ENCODE measurements around the gene PDK2.

Gene PDK2

DNA sequence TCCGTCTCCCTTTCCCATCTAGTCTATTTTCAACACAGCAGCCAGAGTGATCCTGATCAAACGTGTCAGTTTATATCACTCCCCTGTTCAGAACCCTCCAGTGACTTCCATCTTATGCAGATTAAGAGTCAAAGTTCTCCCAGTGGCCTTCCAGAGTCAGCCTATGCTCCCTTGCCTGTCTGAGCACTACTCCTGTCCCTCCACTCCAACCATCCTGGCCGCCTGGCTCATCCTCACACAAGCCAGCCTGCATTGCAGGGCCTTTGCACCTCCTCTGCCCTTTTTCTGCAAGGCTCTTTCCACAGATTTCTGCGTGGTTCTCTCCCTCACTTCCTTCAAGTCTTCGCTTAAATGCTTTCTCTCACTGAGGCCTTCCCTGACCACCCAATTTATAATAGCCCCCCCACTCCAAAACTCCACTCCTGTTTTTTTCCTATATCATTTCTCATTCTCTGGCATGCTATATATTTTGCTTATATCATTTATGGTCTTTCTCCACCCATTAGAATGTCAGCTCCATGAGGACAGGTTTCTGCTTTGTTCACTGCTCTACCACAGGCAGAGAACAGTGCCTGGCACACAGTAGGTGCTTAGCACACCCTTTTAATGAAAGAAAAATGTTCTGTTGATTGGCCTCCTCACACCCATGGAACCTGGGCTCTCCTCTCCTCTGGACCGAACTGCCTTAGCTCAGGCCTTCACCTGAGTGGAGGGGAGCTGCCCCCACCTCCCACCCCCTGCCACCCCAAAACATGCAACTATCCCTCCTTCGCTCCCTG lies 25.5 kb downstream of the PDK2 start:
- DNase-seq, result no peak

DNA sequence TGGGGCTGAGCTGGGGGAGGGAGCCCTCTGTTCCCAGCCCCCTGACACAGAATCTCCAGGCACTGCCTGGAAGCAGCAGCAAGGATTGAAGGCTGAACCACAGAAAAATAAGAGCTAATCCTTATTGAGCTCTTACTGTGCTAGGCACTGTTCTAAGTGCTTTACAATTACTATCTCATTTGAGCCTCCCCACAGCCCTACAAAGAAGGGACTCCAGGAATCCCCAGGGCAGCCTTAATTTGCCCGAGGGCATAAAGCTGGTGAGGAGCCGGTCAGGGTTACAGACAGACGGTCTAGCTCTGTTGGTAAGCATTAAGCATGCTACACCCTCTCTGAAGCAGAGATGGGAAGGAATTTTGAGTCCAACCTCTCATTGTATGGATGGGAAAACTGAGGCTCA lies 27.8 kb downstream of the PDK2 start:
- peak; percentile 46 for DNase-seq

DNA sequence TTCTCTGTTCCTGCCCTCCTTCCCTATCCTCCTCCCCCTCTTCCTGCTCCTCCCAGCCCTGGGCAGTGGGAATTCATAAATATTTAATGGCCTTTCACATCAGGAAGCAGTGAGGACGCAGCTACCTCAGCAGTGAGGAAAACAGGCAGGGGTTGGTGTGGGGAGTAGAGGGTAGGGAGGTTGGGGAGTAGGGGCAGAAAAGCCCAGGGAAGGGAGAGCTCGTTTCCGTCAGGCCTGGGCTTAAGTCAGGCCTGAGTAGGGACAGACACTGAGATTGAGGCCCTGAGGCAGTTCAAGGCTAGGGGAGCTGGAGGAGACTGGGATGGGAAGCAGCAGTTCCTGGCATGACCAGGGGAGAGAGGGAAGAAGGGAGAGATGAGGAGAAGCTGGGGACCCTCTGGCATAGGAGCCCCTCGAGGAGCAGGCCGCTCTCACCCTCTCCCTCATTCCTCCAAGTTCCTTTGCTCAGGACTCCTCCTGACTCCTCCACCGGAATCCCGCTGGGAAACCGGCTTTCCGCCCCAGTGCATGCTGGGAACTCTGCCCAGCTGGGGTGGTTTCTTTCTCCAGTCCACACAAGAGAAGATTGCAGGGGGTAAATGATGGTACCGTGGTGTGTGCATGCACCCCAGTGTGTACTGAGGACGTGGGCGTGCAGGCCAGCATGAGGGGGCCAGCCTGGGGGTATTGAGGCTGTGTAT lies 28.6 kb downstream of the PDK2 start:
- no peak for DNase-seq

DNA sequence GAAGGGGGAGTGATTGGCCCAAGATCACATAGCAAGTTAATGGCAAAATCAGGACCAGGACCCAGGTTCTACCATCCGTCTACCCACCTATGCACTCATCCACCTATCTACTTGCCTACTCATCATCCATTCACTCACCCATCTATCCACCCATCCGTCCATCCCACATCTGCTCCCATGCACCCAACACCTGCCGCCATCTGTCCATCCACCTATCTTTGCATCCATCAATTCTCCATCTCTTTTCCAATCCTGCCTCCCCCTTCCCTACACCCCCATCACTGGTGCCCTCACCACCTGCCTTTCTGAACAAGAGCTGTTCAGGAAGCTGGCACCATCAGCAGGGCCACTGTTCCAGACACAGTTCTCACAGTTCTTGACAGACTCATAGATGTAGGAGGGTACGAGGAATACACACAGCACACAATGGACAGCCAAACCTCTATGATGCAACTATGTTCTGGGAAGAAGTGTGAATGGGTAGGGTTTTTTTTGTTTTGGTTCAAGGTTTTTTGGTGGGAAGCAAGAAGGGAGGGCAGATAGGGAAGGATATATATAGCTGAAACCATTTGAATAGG lies 30.4 kb downstream of the PDK2 start:
- DNase-seq, result no peak

DNA sequence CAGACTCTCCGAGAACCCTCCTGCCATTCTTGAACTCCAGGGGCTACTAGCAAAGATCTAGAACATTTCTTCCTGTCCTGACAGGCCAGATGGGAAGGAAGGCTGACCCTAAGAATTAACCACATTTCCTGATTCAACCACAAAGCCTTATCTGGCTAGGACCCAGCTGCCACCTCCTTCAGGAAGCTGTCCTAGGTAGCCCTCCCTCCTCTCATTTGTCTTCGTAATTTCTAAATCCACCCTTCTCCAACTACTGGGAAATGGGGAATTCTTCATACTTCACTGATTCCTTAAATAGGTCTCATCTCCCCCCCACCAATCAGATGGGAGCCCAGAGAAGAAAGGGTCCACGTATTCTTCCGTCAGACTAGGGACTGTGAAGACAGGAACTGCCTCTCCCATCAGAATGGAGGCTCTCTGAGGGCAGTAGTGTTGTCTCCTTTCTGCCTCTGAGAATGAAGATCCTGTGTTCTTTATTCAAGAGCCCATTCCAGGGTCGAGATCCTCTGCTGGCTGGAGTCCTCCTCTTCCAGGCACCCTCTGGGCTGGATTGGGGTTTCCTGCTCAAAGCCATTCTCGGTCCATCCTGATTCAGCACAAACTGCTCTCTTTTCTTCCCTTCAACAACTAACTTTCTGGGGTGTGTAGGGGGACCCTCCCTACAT lies 32.7 kb downstream of the PDK2 start:
- DNase-seq, result peak; percentile 39

DNA sequence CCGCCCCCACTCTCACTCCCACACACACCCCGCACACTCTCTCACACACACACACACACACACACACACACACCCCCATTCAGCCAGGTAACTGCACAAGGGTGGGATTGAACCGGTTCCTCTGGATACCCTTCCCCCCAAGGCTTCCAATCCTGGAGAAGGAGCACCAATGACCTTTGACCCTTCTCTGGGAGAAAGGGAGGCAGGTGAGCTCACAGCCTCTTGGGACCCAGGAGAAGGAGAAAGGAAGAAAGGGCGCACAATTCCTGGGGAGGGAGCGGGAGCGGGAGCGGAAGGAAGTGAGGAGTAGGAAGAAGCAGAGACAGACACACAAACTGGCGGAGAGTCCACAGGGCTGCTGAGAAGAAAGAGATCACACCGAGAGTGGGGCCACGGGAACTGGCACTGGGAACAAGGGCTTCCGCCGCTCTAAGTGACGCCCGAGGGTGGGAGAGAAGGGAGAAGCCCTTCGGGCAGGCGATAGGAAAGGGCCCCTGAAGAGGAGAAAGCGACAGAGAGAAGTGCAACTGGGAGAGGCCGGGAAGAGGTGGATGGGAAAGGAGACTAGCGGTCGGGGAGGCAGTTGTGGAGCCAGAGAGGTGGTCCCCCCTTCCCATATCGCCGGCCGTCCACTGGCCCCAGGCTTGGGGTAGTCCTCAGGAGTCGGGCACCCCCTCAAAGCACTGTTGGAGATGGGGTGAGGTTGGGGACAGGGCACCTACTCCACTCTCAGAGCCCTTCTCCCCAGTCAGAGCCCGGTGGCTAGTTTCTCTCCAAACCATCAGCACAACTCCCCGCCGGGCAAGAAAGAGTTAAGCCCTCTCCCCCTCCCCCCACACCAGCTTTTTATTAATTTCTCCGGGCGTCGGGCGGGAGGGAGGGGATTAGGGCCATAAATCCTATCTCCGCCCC lies 33.5 kb downstream of the PDK2 start:
- DNase-seq, result peak; percentile 86

DNA sequence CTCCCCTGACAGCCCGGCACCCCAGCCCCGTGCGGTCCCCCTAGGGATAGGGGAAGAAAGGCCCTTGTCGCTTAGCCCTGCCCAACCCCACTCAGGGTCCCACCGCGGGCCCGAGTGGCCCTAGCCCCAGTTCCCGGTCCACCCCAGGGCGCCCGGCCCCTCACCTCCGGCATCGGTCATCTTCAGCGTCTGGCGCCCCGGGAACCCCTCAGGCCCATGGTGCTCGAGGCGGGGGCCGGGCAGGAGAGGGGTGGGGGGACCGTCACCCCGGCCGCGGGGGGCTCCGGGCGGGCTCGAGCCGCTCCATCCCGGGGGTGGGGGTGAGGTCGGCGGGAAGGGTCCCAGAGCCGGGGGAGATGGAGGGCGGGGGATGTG lies 34.2 kb downstream of the PDK2 start:
- DNase-seq, result no peak

DNA sequence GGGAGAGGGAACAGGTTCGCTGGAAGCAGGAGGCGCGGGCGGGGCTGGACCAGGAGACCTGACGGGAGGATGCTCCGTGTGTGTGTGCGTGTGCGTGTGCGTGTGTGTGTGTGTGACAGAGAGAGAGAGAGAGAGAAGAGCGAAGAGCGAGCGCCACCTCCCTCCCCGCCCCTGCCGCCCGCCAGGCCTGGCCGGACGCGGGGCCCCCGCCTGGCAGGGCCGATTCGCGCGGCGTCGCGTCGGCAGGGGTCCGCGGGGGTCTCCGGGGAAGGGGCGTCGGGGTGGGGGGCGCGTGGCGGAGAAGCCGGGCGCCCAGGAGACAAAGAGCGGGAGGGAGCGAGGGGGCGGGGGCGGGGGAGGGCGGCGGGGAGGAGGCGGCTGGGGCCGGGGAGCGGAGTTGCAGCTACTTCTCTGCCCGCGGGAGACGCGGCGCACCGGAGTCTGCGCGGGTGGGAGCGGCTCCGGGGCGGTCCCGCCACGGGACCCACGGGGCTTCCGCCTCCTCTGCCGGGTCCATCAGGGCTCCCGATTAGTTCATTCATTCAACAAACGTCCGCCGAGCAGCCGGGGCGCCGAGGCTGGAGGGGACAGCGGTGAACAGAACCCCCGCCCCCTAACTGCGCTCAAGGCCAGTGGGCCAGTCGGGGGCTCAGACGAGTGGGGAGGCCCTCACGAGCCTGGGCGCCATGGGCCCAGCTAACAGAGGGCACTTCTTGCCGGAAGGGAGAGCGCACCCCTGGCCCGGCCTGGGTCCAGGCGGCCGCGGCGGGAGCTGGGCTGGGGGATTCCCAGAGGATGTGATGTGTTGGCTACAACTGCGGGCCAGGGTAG lies 34.8 kb downstream of the PDK2 start, which contains the start of gene SAMD14:
SAMD14 (minus strand) TSS at position 433 of the 831 bp plus-strand sequence. CDS start 5,201 bp downstream, outside the sequence.
- DNase-seq, result peak; percentile 77

DNA sequence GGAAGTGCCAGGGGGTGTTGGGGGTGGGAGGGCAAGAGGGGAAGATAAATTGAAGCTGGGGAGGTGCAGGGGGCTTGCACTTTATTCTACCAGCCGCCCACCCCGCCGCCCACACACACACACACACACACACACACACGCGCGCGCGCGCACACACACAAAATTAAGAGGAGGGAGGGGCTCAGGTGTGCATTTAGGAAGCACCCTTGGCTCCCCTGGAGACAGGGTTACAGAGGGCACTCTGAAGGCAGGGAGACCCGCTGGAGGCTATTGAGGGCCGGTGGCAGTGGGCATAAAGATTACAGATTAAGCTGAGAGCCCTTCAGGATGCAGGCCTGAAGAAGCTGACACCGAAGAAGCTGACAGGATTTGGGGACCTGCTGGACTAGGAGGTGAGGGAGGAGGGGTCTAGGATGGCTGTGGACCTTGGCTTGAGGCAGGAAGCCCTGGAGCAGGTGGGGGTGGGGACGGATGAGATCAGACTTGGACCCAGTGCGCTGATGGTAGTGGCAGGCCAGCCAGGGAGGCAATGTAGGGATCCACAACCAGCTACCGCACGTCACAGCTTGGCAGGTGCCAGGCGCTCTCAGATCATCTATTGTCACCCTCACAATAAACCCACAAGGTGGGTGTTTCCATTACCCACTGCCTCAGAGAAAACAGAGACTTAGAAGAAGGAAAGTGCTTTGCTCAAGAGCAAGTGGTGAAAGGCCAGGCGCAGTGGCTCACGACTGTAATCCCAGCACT lies 35.6 kb downstream of the PDK2 start:
- DNase-seq, result peak; percentile 41

DNA sequence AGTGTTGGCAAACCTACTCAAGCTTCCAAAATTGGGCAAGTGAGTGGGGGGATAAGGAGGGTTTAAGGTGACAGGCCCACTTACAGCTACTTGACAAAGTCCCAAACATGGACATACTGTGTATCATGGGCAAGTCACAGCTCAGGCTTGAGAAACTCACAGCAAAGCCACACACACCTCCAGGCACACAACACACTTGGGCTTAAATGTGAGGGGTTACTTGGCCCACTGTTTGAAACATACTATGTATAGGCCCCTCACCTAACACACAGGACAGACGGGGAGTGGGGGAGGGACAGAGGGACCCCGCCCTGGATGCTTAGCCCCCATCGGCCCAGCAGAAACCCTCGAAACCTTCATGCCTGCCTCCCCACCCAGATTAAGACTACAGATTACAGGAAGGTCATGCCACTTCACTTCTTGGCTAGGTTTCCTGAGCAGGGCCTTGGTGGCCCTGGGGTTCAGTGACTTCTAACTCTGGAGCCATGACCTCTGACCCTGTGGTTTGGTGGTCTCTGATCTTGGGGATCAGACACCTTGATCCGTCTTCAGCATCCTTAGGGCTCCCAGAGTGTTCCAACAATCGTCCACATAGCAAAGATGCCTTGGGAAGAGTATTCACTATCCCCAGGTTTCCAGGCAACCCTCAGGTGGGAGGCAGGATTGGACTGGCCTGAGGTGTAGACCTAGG lies 37.1 kb downstream of the PDK2 start:
- DNase-seq, result no peak

DNA sequence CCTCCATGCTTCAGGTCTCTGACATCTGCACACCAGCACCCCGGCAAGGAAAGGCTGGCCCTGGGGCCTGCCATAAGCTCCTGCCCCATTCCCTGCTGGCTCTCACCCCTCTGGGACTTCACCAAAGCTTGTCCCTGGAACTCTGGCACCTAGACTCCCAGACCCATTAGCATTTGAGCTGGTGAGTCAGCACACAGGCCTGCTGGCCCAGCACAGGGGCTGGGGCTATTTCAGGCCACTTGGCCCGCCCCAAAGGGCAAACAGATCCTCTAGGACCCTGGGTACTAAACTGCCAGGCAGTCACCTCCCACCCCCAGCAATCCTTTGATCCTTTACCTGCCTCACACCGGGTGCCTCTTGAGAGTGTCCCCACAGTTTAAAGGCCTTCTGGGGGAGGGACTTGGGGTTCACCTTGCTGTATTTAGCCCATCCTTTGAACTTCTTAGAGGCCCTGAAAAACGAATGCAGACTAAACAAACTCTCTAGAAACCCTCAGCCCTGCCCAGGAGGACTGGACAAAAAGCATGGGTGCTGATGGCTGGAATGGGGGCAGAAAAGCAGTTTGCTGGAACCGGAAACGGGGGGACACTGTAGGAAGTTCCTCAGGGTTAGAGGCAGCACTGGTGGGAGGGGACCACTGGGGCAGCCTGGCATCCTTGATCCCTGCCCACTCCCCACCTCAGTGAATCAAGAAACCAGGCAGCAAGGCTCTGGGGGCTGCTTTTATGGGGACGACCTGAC lies 38.0 kb downstream of the PDK2 start:
- no peak for DNase-seq

DNA sequence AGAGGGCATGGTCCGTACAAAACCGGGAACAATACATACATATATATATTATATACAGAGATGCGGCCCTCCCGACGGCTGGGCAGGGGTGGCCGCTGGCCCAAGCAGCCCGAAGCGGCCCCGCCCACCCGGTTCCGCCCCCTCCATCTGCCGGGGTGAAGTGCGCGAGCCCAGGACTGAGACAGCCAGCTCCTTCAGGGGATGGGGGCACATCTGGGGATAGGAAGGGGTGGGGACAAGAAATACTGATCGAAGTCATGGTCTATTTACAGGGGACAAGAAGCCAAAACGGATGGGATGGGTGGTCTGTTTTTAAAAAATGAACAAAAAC lies 38.6 kb downstream of the PDK2 start:
- peak; percentile 55 for DNase-seq

DNA sequence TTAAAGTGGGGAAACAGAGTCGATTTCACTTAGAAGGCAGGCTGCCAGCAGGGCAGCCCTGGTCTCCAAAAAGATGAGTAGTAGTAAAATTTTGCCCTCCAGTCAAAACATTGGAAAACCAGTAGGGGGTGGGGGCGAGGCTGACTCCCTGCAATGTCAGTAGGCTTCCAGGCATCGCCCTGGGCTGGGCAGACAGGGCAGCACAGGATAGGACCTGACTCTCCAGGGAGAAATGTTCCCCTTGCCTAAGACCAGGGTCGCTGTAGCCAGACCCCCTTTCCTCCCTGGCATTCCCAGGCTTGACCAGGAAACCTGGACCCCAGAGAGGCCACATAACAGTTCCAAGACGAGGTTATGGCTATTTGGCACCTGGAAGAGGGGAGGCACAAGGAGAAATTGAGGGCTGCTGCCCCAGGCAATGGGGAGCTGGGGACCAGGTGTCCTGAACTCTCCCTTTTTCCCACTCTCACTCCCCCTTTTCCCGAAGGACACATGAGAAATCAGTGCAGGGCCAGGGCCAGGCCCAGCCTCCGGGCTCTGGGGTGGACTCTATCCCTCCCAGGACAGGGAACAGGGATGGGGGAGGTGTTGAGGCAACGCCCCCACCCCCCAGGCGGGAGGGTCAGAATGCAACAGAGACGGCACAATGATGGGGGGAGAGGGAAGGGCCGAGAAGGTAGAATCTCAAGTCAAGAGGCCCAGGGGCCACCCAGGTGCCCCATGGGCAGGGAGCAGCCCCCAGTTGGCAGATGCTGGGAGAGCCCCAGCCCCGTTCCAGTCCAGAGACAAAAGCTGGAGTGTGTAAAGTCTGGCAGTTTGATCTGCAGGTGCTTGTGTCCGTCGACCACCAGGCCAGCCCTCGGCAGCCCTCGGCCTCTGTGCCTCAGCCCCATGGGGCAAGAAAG lies 39.3 kb downstream of the PDK2 start:
- no peak for DNase-seq

DNA sequence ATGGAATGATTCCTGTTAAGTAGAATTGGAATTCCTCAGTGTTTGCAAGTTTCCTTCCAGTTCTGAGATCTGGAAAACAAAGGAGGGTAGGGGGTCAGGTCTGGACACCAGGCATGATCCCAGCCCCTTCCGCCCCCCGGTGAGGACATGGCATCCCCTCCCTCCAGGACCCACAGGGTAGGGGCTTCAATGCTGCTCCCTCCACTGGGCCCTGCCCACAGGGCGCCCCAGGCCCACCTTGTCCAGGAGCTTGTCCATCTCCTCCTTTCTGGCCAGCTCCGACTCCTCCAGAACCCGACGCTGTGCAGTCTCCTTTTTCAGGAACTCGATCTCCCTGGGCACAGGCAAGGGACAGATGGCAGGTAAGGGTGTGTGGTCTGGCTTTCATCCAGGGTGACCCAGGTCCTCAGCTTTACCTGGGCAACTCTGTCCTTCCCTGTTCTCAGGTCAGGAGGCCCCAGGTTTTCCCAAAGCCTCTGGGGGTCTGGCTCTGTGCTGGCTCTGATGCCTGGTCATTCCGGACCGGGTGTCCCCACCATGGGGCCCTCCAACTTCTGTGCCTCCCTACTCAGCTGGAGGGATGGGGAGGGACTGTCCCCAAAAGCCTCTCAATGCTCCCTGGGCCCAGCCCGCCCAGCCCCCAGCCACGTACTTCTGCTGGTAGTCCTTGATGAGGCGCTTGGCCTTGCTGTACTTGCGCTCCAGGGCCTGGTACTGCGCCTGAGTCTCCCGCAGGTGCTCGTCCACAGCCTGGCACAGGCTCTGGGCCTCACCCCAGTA lies 40.4 kb downstream of the PDK2 start:
- DNase-seq, result no peak

DNA sequence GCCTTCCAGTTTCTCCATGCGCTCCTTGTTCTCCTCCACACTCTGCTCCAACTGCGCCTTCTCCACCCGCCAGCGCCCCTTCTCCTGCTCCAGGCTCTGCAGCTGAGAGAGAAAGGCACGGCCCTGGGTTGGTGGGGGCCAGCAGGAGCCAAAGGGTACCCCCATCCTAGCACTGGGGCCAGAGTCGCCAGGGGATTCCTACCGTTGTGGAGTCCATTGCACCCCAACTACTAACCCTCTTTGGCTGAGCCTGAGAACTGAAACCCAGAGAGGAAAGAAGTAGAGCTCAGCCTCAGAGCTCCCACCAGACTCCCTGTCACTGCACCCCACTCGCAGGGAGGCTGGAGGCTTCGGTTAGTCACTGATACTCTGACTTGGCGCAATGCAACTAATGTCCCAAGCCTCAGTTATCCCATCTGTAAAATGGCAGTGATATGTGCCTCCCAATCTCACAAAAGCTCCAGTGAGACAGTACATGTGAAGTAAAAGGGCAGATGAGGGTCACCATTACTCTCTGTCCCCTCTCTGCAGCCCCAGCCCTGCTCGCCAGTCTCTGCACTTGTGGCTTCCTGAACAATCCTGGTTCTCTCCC lies 41.0 kb downstream of the PDK2 start:
- DNase-seq, result no peak

DNA sequence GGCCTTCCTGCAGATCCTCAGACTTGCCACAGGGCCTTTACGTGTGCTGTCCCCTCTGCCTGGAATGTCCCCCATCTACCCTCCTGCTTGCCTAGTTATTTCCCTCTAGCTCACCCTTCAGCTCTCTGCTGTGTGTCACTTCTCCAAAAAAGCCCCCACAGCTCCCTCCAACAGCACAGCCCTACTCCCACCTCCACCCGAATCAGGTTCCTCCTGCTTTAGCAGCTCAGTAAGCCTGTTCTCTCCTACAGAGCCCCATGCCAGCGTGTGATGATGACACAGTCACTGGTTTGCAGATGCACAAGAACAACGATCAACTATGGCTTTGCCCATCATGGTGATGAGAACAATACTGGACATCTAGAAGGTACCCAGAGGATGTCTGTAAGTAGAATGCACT lies 41.9 kb downstream of the PDK2 start:
- no peak for DNase-seq

DNA sequence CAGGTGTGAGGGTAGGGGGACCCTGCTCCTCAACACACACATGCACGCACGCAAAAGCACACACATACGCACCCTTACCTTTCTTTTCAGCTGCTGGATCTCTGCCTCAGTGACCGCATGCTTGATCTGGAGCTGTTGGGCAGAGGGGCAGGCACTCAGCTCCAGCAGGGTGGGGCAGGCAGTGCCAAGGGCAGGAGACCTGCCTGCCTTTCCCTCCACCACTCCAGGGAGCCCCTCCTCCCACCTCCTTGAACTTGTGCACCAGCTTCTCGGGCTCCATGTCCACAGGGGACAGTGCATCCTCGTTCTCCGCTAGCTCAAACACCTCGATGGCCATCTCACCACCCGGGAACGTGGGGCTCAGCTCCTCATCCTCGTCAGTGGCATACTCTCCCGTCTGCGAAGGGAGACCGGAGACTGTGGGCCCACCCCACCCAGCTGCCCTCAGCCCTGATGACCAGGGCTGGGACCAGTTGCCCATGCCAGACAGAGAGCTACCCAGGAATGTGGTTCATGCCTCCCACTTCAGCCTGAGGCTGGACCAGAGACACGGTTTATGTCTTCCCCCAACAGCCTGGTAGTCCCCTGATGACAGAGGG lies 44.1 kb downstream of the PDK2 start:
- DNase-seq, result no peak

All from NCI-H82 (cell line).